ENCODE measurements around the gene CTNND1.

CTNND1 gene

DNA sequence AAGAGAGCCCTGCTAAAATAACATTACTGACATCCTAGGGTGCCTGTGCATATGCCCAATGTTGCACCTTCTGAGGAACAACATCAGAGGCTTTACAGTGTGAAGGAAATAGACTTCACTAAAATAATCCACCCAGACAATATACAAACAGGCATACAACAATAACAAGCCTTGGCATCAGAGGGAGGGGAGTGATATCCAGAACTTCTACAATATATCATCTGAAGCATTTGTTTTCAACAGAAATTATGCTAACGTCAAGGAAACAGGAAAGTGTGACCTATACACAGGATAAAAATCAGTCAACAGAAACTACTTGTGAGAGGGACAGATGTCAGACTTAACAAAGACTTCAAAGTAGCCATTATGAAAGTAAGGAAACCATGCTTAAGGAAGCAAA lies 81.3 kb downstream of the CTNND1 start:
- TF ChIP-seq CTCF (conservative IDR thresholded peaks at IDR 0.05; ENCODE audit: low read length) (no peak), EZH2phosphoT487 (IDR thresholded peaks at IDR 0.05; ENCODE audit: borderline replicate concordance) (no peak)
- peak overlapping the region; percentile 67; the same call in 1 of the 2 replicates for H2AFZ ChIP-seq (ENCODE audit: low read length)
- H3K9me2 ChIP-seq (replicated peaks; ENCODE audit: low read depth, low read length) = no peaks in the 10 kb centered on the region
- H3K9me3 ChIP-seq (ENCODE audit: insufficient read depth, low read depth, low read length) = no peaks in the 10 kb centered on the region
- no peak overlapping the region for H3K4me3 ChIP-seq (ENCODE audit: low read length, poor library complexity, severe bottlenecking)
- H3K9ac ChIP-seq (ENCODE audit: low read depth, low read length, poor library complexity, severe bottlenecking) = no peak overlapping the region
- H3K36me3 ChIP-seq (ENCODE audit: insufficient read depth, low read length) = no peaks in the 10 kb centered on the region
- no peaks in the 10 kb centered on the region for H4K20me1 ChIP-seq (ENCODE audit: insufficient read depth, low read length, poor library complexity, severe bottlenecking)
- H3K27me3 ChIP-seq (ENCODE audit: insufficient read depth, low read length, poor library complexity, severe bottlenecking) = no peaks in the 10 kb centered on the region
- no peaks in the 10 kb centered on the region for H3K79me2 ChIP-seq (ENCODE audit: insufficient read depth, low read length)
- no peak overlapping the region for H3K4me2 ChIP-seq (ENCODE audit: low read depth, low read length, poor library complexity, severe bottlenecking)
- H3K4me1 ChIP-seq (ENCODE audit: insufficient read depth, low read length, poor library complexity, severe bottlenecking) = peaks cover 6% of the 10 kb centered on the region
- no peaks in the 10 kb centered on the region for H3F3A ChIP-seq (ENCODE audit: low read depth)

- Histone ChIP-seq H3K4me3 (ENCODE audit: low read length, poor library complexity, severe bottlenecking) (no peak overlapping the region), H3K4me1 (ENCODE audit: insufficient read depth, low read length, poor library complexity, severe bottlenecking) (no peaks in the 10 kb centered on the region), H3K27me3 (ENCODE audit: insufficient read depth, low read length, poor library complexity, severe bottlenecking) (no peaks in the 10 kb centered on the region), H3K4me2 (ENCODE audit: low read depth, low read length, poor library complexity, severe bottlenecking) (no peak overlapping the region), H4K20me1 (ENCODE audit: insufficient read depth, low read length, poor library complexity, severe bottlenecking) (no peaks in the 10 kb centered on the region), H3K9me2 (replicated peaks; ENCODE audit: low read depth, low read length) (no peaks in the 10 kb centered on the region), H3K9ac (ENCODE audit: low read depth, low read length, poor library complexity, severe bottlenecking) (no peak overlapping the region), H3K36me3 (ENCODE audit: insufficient read depth, low read length) (no peaks in the 10 kb centered on the region), H3K79me2 (ENCODE audit: insufficient read depth, low read length) (no peaks in the 10 kb centered on the region), H2AFZ (ENCODE audit: low read length) (no peak overlapping the region), H3K9me3 (ENCODE audit: insufficient read depth, low read depth, low read length) (no peaks in the 10 kb centered on the region), H3F3A (ENCODE audit: low read depth) (no peaks in the 10 kb centered on the region)
- TF ChIP-seq CTCF (conservative IDR thresholded peaks at IDR 0.05; ENCODE audit: low read length) = no peak
- no peak for TF ChIP-seq EZH2phosphoT487 (IDR thresholded peaks at IDR 0.05; ENCODE audit: borderline replicate concordance)
Observed at GRCh38 chr11:57867966-57868365, 106.4 kb downstream of the CTNND1 start.

GRCh38 chr11:57868491-57868890 lies 106.9 kb downstream of the CTNND1 start:
- Histone ChIP-seq H3K4me3 (ENCODE audit: low read length, poor library complexity, severe bottlenecking) (no peak overlapping the region), H3K79me2 (ENCODE audit: insufficient read depth, low read length) (no peaks in the 10 kb centered on the region), H2AFZ (ENCODE audit: low read length) (no peak overlapping the region), H3K4me1 (ENCODE audit: insufficient read depth, low read length, poor library complexity, severe bottlenecking) (peaks cover under 1% of the 10 kb centered on the region), H3K4me2 (ENCODE audit: low read depth, low read length, poor library complexity, severe bottlenecking) (no peak overlapping the region), H3K36me3 (ENCODE audit: insufficient read depth, low read length) (no peaks in the 10 kb centered on the region), H3F3A (ENCODE audit: low read depth) (no peaks in the 10 kb centered on the region), H3K27me3 (ENCODE audit: insufficient read depth, low read length, poor library complexity, severe bottlenecking) (no peaks in the 10 kb centered on the region), H3K9me3 (ENCODE audit: insufficient read depth, low read depth, low read length) (no peaks in the 10 kb centered on the region), H4K20me1 (ENCODE audit: insufficient read depth, low read length, poor library complexity, severe bottlenecking) (no peaks in the 10 kb centered on the region), H3K9me2 (replicated peaks; ENCODE audit: low read depth, low read length) (no peaks in the 10 kb centered on the region), H3K9ac (ENCODE audit: low read depth, low read length, poor library complexity, severe bottlenecking) (no peak overlapping the region)
- TF ChIP-seq CTCF (conservative IDR thresholded peaks at IDR 0.05; ENCODE audit: low read length) = no peak
